GM11168 (cell line): ENCODE results near the gene KRTAP22-2.

Experiments used
- in situ Hi-C: fragments of 300-500 bp; cut with MboI; formaldehyde crosslinking; loops from one replicate; pipeline ENCODE4 v1.12.0; 2022; ENCODE audit warnings: low sequenced_read_pairs; ENCODE audit not compliant: unreplicated experiment

Gene KRTAP22-2

GRCh38 chr21:30590297-30590696 lies at the start of gene KRTAP22-2:
Gene KRTAP22-2, minus strand, starts transcription at chr21:30590397.
- in situ Hi-C loops, result no loop called here

GRCh38 chr21:30638686-30639085 lies 48.5 kb upstream of the KRTAP22-2 start:
- in situ Hi-C loops, result no loop called here

GRCh38 chr21:30634906-30635305 lies 44.7 kb upstream of the KRTAP22-2 start, which contains the start of gene KRTAP20-2:
Gene KRTAP20-2, plus strand, starts transcription at chr21:30635206. Its CDS starts 58 bp downstream, at chr21:30635264.
- in situ Hi-C loops, result no loop called here

GRCh38 chr21:30629200-30629599 lies 39.0 kb upstream of the KRTAP22-2 start:
- in situ Hi-C loops, result no loop called here

GRCh38 chr21:30628109-30628508 lies 37.9 kb upstream of the KRTAP22-2 start:
- in situ Hi-C loops, result no loop called here

GRCh38 chr21:30625449-30626165 lies 35.4 kb upstream of the KRTAP22-2 start:
- in situ Hi-C loops, result no loop called here

- in situ Hi-C loops, result no loop called here
Measured at GRCh38 chr21:30623362-30623761, 33.2 kb upstream of the KRTAP22-2 start.

- in situ Hi-C loops, result no loop called here
Measured at GRCh38 chr21:30620522-30620921, 30.3 kb upstream of the KRTAP22-2 start, which contains the start of gene KRTAP20-4. Gene KRTAP20-4, plus strand, starts transcription at chr21:30620627.

- in situ Hi-C loops, result no loop called here
Measured at GRCh38 chr21:30620080-30620479, 29.9 kb upstream of the KRTAP22-2 start.

GRCh38 chr21:30616125-30616524 lies 25.9 kb upstream of the KRTAP22-2 start, which contains the start of gene KRTAP20-1:
Gene KRTAP20-1, plus strand, starts transcription at chr21:30616425. Its CDS starts 30 bp downstream, at chr21:30616455.
- in situ Hi-C loops, result no loop called here

- in situ Hi-C loops, result no loop called here
Measured at GRCh38 chr21:30615199-30615598, 25.0 kb upstream of the KRTAP22-2 start.

GRCh38 chr21:30613836-30614235 lies 23.6 kb upstream of the KRTAP22-2 start, which contains the start of gene KRTAP6-1:
Gene KRTAP6-1, minus strand, starts transcription at chr21:30613930. Its CDS starts 26 bp downstream, at chr21:30613904.
- in situ Hi-C loops, result no loop called here

GRCh38 chr21:30612132-30612531 lies 21.9 kb upstream of the KRTAP22-2 start:
- in situ Hi-C loops, result no loop called here

GRCh38 chr21:30605968-30606367 lies 15.8 kb upstream of the KRTAP22-2 start:
- in situ Hi-C loops, result no loop called here

GRCh38 chr21:30600787-30601186 lies 10.6 kb upstream of the KRTAP22-2 start, which contains the start of gene KRTAP22-1:
Gene KRTAP22-1, plus strand, starts transcription at chr21:30601087.
- in situ Hi-C loops, result no loop called here

- in situ Hi-C loops, result no loop called here
Measured at GRCh38 chr21:30598802-30599201, 8.6 kb upstream of the KRTAP22-2 start, which contains the start of gene KRTAP6-2. Gene KRTAP6-2, minus strand, starts transcription at chr21:30598902. Its CDS starts 28 bp downstream, at chr21:30598874.

GRCh38 chr21:30592140-30592539 lies 1.9 kb upstream of the KRTAP22-2 start, which contains the start of gene KRTAP6-3:
Gene KRTAP6-3, plus strand, starts transcription at chr21:30592440. Its CDS starts 6 bp downstream, at chr21:30592446.
- in situ Hi-C loops, result no loop called here

GRCh38 chr21:30582870-30583269 lies 7.3 kb downstream of the KRTAP22-2 start:
- in situ Hi-C loops, result no loop called here

- in situ Hi-C loops, result no loop called here
Measured at GRCh38 chr21:30580132-30580531, 10.1 kb downstream of the KRTAP22-2 start.

GRCh38 chr21:30579346-30579745 lies 10.9 kb downstream of the KRTAP22-2 start:
- in situ Hi-C loops, result no loop called here

GRCh38 chr21:30577766-30578165 lies 12.4 kb downstream of the KRTAP22-2 start:
- in situ Hi-C loops, result no loop called here
